Coronary artery (tissue), 2 donors: Measurements from ENCODE around the gene CAMTA1.
A peak's percentile ranks its signal among the peaks of the same experiment; 100 is the strongest.

Experiments
- DNase-seq: peaks from one replicate; pipeline ENCODE4 v3.0.0-alpha.2; 2017; ENCODE audit warnings: low spot score
- H3K27ac ChIP-seq, 2 donors: fragments of 200-600 bp; sonication (generic); one replicate each; pipeline ENCODE4 v1.5.1; 2016 to 2019
- H3K4me3 ChIP-seq: fragments of 200-600 bp; sonication (generic); 2 replicates; pipeline ENCODE4 v1.5.1; 2016; ENCODE audit warnings: mild to moderate bottlenecking, moderate library complexity
- CTCF ChIP-seq: fragments of 200-600 bp; sonication (generic); IDR thresholded peaks from one replicate; pipeline ENCODE4 v1.5.1; 2019; ENCODE audit warnings: antibody characterized with exemption

CAMTA1 gene

GRCh38 chr1:6801199-6801598, 15.9 kb downstream of the CAMTA1 start:
- H3K4me3 ChIP-seq, result peak overlapping the region; percentile 41

DNA sequence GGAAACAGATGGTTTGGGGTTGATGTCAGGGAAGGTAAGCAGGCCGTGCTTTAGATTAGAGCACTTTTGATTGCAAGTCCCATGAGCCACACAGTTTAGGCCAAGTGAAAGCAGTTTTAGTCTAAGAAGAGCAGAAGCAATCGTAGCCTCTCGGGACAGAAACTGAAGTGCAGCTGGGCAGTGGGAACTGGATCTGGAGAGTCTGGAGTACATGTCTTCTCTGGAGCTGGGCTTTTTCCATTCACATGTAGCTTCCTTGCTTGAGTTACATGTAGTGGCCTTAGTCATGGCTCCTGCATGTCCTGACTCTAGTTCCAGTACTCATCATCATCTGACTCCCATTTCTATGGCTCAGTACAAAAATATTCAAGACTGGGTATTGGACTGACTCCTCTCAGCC, 16.7 kb downstream of the CAMTA1 start:
- H3K27ac ChIP-seq, result peak overlapping the region; percentile 46 to 53
- H3K4me3 ChIP-seq, result no peak overlapping the region
- TF ChIP-seq CTCF, result no peak
- no peak for DNase-seq

More at GRCh38 chr1:6801199-6801598, 15.9 kb downstream of the CAMTA1 start:
- no peak for DNase-seq
- no peak for TF ChIP-seq CTCF
- peak overlapping the region; percentile 53 to 76 for H3K27ac ChIP-seq

DNA sequence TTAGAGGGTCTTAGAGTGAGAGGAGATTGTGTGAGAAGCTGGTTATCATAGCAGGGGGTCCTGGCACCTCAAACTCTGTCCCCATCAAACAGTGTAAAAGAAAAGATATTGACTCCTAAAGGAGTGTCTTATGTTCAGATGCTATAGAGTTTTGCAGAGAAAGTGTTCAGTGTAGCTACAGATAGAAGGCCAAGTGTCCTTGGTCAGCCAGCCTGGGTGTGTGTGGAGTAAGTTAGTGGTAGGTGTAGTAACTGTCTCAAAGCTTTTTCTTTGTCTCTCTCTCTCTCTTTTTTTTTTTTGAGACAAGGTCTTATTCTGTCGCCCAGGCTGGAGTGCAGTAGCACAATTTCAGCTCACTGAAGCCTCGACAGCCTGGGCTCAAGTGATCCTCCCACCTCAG, 17.2 kb downstream of the CAMTA1 start:
- H3K27ac ChIP-seq, result peak overlapping the region; percentile 46 to 53

GRCh38 chr1:6802893-6803292, 17.6 kb downstream of the CAMTA1 start:
- H3K27ac ChIP-seq, result peak overlapping the region in 1 of 2 donors; percentile 53
- TF ChIP-seq CTCF, result no peak
- no peak for DNase-seq
- no peak overlapping the region for H3K4me3 ChIP-seq

More for the DNA sequence above, 17.2 kb downstream of the CAMTA1 start:
- no peak for TF ChIP-seq CTCF
- no peak for DNase-seq
- no peak overlapping the region for H3K4me3 ChIP-seq

GRCh38 chr1:6803357-6803756, 18.1 kb downstream of the CAMTA1 start:
- H3K27ac ChIP-seq, result no peak overlapping the region
- TF ChIP-seq CTCF, result no peak
- DNase-seq, result no peak

DNA sequence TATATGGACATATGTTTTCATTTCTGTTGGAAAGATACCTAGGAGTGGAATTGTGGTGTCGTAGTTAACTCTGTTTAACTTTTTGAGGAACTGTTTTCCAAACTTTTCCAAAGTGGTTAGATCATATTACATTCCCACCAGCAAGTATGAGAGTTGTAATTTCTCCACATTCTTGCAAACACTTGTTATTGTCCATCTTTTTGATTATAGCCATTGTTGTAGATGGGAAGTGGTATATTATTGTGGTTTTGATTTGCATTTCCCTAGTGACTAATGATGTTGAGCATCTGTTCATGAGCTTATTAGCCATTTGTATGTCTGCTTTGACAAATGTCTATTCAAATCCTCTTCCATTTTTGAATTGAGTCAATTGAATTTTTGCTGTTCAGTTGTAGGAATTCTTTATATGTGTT, 19.8 kb downstream of the CAMTA1 start:
- Histone ChIP-seq H3K4me3 (no peak overlapping the region), H3K27ac (no peak overlapping the region)
- DNase-seq, result no peak
- no peak for TF ChIP-seq CTCF

More at GRCh38 chr1:6803357-6803756, 18.1 kb downstream of the CAMTA1 start:
- H3K4me3 ChIP-seq, result no peak overlapping the region

DNA sequence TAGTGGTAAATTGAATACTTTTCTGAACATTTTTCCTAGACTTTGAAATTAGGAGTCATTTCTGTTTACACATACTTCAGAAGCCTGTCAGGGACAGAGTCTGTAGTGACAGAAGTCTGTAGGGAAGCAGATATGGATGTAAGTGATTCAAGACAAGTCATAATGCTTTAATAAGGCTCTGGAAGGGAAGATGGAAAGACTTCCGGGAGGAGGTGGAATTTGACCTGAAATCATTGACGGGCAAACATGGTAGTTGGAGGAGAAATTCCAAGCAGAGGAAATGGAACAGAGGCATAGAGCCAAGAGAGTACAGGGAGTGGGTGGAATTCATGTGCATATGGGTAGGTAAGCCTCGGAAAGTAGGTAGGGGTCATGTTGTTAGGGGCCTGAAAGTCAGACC, 22.5 kb downstream of the CAMTA1 start:
- no peak for TF ChIP-seq CTCF
- Histone ChIP-seq H3K27ac (no peak overlapping the region), H3K4me3 (no peak overlapping the region)
- no peak for DNase-seq
